Measurements from ENCODE around the gene MAGEL2. TPM values are rescaled to one million over a fixed set of nuclear protein-coding genes. Genes with fewer than 3 reads are reported as not detected.
A peak's percentile ranks its signal among the peaks of the same experiment; 100 is the strongest.

MAGEL2 gene
- not detected for total RNA-seq

- no peaks in the 10 kb centered on the region for H3K9me3 Mint-ChIP-seq
These were observed at the start of gene MAGEL2 for GRCh38 chr15:23647421-23648370. TSS of gene MAGEL2 (minus strand) at chr15:23647867. CDS start at chr15:23647742, 125 bp downstream.

GRCh38 chr15:23695282-23695681, 47.6 kb upstream of the MAGEL2 start:
- peaks cover 10 to 17% of the 10 kb centered on the region in 2 donors for H3K9me3 Mint-ChIP-seq
- ATAC-seq = no peak
- no peak for DNase-seq (ENCODE audit: low spot score in 2 of 2)
- H3K27ac Mint-ChIP-seq = no peak overlapping the region
- no peaks in the 10 kb centered on the region for H3K36me3 Mint-ChIP-seq

More at GRCh38 chr15:23647421-23648370, at the start of gene MAGEL2:
- Mint-ChIP-seq H3K36me3 (no peaks in the 10 kb centered on the region), H3K27ac (no peak within 1 kb of the TSS)
- DNase-seq (ENCODE audit: low spot score in 2 of 2) = no peak
- no peak for ATAC-seq

- no peak for ATAC-seq
These were observed 46.9 kb upstream of the MAGEL2 start for GRCh38 chr15:23694592-23694991.

GRCh38 chr15:23690450-23690852, 42.8 kb upstream of the MAGEL2 start:
- peaks cover 9 to 16% of the 10 kb centered on the region in 2 donors for H3K9me3 Mint-ChIP-seq
- ATAC-seq = no peak
- H3K36me3 Mint-ChIP-seq = no peaks in the 10 kb centered on the region

More at GRCh38 chr15:23694592-23694991, 46.9 kb upstream of the MAGEL2 start:
- Mint-ChIP-seq H3K36me3 (no peaks in the 10 kb centered on the region), H3K9me3 (peaks cover 10 to 17% of the 10 kb centered on the region in 2 donors), H3K27ac (no peak overlapping the region)
- DNase-seq (ENCODE audit: low spot score in 2 of 2) = no peak

GRCh38 chr15:23690015-23690414, 42.3 kb upstream of the MAGEL2 start:
- no peaks in the 10 kb centered on the region for H3K36me3 Mint-ChIP-seq
- ATAC-seq = no peak
- no peak for DNase-seq (ENCODE audit: low spot score in 2 of 2)
- H3K9me3 Mint-ChIP-seq = peaks cover 6 to 12% of the 10 kb centered on the region in 2 donors
- H3K27ac Mint-ChIP-seq = no peak overlapping the region

More at GRCh38 chr15:23690450-23690852, 42.8 kb upstream of the MAGEL2 start:
- H3K27ac Mint-ChIP-seq = no peak overlapping the region
- DNase-seq (ENCODE audit: low spot score in 2 of 2) = no peak

- ATAC-seq = peak in 1 of 2 donors; percentile 46
- no peak within 1 kb of the TSS for H3K27ac Mint-ChIP-seq
- H3K36me3 Mint-ChIP-seq = no peaks in the 10 kb centered on the region
- DNase-seq (ENCODE audit: low spot score in 2 of 2) = peak in 1 of 2 donors; percentile 8
- H3K9me3 Mint-ChIP-seq = peaks cover 3 to 6% of the 10 kb centered on the region in 2 donors
These were observed 39.4 kb upstream of the MAGEL2 start, which contains the start of gene NDN for GRCh38 chr15:23687143-23687470. TSS of gene NDN (minus strand) at chr15:23687305. CDS start at chr15:23687217, 88 bp downstream.

GRCh38 chr15:23686466-23687142, 38.9 kb upstream of the MAGEL2 start:
- no peak for DNase-seq (ENCODE audit: low spot score in 2 of 2)
- no peak overlapping the region for H3K27ac Mint-ChIP-seq
- ATAC-seq = no peak

GRCh38 chr15:23671481-23671880, 23.8 kb upstream of the MAGEL2 start:
- Mint-ChIP-seq H3K9me3 (no peaks in the 10 kb centered on the region), H3K36me3 (no peaks in the 10 kb centered on the region), H3K27ac (no peak overlapping the region)
- no peak for ATAC-seq
- no peak for DNase-seq (ENCODE audit: low spot score in 2 of 2)

More at GRCh38 chr15:23686466-23687142, 38.9 kb upstream of the MAGEL2 start:
- H3K36me3 Mint-ChIP-seq = no peaks in the 10 kb centered on the region
- H3K9me3 Mint-ChIP-seq = peaks cover 3 to 6% of the 10 kb centered on the region in 2 donors

GRCh38 chr15:23670970-23671369, 23.3 kb upstream of the MAGEL2 start:
- Mint-ChIP-seq H3K36me3 (no peaks in the 10 kb centered on the region), H3K27ac (no peak overlapping the region), H3K9me3 (no peaks in the 10 kb centered on the region)
- DNase-seq (ENCODE audit: low spot score in 2 of 2) (no peak), ATAC-seq (no peak)

- ATAC-seq (no peak), DNase-seq (ENCODE audit: low spot score in 2 of 2) (no peak)
- H3K36me3 Mint-ChIP-seq = no peaks in the 10 kb centered on the region
- no peaks in the 10 kb centered on the region for H3K9me3 Mint-ChIP-seq
- H3K27ac Mint-ChIP-seq = no peak overlapping the region
These were observed 15.6 kb upstream of the MAGEL2 start for GRCh38 chr15:23663232-23663631.

- Mint-ChIP-seq H3K27ac (no peak overlapping the region), H3K9me3 (no peaks in the 10 kb centered on the region), H3K36me3 (no peaks in the 10 kb centered on the region)
- peak in 1 of 2 donors; percentile 33 for DNase-seq (ENCODE audit: low spot score in 2 of 2)
- no peak for ATAC-seq
These were observed 1.4 kb upstream of the MAGEL2 start for GRCh38 chr15:23648920-23649515.

GRCh38 chr15:23647001-23647295, 719 bp downstream of the MAGEL2 start:
- no peaks in the 10 kb centered on the region for H3K9me3 Mint-ChIP-seq
- DNase-seq (ENCODE audit: low spot score in 2 of 2) (no peak), ATAC-seq (no peak)
- H3K36me3 Mint-ChIP-seq = no peaks in the 10 kb centered on the region
- H3K27ac Mint-ChIP-seq = no peak overlapping the region

- DNase-seq (ENCODE audit: low spot score in 2 of 2) = no peak
- no peaks in the 10 kb centered on the region for H3K36me3 Mint-ChIP-seq
- no peak overlapping the region for H3K27ac Mint-ChIP-seq
- no peak for ATAC-seq
- H3K9me3 Mint-ChIP-seq = no peaks in the 10 kb centered on the region
These were observed 1.3 kb downstream of the MAGEL2 start for GRCh38 chr15:23646165-23647000.

GRCh38 chr15:23645371-23646164, 2.1 kb downstream of the MAGEL2 start:
- Mint-ChIP-seq H3K27ac (no peak overlapping the region), H3K36me3 (no peaks in the 10 kb centered on the region), H3K9me3 (no peaks in the 10 kb centered on the region)
- no peak for ATAC-seq
- DNase-seq (ENCODE audit: low spot score in 2 of 2) = no peak

- ATAC-seq = no peak
- H3K27ac Mint-ChIP-seq = no peak overlapping the region
These were observed 2.8 kb downstream of the MAGEL2 start for GRCh38 chr15:23644829-23645228.

More at GRCh38 chr15:23644829-23645228, 2.8 kb downstream of the MAGEL2 start:
- no peaks in the 10 kb centered on the region for H3K36me3 Mint-ChIP-seq
- no peak for DNase-seq (ENCODE audit: low spot score in 2 of 2)
- no peaks in the 10 kb centered on the region for H3K9me3 Mint-ChIP-seq
